ENCODE results near the gene CEP57.
"Not testable (repeated sequence)": the region's sequence is repeated elsewhere in the genome, so short reads cannot be mapped to it uniquely, and the experiment has no call there.

CEP57 gene

DNA sequence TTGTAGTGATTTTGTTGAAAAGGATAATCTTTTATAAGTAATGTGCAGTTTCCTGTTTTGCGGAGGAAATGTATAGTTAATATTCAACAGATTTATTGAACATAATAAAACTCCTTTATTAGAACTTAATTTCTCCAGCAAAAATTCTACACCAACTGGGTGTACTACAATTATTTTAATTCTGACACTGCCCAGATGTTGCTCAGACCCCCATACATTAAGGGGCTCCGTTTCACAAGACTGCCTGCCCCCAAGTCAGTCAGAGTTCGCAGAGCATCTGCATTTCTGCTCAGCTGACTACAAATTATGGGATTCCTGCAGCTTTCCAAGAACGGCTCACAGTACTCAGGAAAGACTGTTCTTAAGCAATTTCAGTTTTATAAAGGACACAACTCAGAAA lies 6.2 kb downstream of the CEP57 start:
- DNase-seq (ENCODE audit: low read depth in 3 of 3) = no peak

DNA sequence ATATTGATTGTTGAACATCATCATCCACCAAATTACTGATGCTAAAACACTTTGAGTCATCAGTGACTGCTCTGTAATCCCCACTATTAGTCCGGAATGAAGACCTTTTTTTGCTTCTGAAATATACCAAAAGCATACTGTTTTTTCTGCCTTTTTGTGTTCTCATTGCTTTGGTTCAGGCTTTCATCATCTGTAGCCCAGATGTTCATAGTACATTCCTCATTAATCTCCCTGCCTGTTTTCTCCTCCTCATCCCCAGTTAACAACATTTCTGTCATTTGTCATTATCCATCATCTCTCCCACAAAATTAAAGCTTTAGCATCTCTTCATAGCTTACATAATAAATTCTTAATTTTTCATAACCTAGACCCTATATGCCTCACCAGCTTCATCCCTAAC lies 9.2 kb downstream of the CEP57 start:
- no peak for DNase-seq (ENCODE audit: low read depth in 3 of 3)

DNA sequence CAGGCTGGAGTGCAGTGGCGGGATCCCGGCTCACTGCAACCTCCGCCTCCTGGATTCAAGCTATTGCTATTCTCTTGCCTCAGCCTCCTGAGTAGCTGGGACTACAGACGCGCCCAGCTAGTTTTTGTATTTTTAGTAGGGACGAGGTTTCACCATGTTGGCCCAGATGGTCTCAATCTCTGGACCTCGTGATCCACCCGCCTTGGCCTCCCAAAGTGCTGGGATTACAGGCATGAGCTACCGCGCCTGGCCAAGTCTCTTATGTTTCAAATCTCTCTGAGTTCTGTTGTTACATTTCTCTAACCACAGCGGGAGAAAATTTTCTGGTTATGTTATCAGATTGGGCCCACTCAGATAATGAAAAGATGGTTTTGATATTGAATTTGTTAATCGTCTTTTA lies 10.1 kb downstream of the CEP57 start:
- no peak for DNase-seq (ENCODE audit: low read depth in 3 of 3)

DNA sequence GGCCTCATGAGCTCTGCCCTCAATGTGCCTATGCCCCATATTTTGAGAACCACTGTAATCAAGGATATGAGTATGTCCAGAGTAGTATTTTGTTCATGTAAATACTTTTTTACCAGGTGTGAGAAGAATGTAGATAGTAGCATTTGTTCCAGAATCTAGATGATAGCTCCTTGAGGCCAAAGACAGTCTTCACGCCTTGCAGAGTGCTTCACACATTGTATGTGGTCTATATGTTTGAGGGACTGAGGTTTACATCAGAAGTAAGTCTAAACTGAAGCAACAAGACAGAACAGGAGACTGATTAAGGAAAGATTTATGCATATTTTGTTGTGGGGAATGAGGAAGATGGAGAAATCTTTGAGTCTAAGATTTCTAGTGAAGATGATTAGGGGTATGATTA lies 12.5 kb downstream of the CEP57 start:
- DNase-seq (ENCODE audit: low read depth in 3 of 3) = no peak

DNA sequence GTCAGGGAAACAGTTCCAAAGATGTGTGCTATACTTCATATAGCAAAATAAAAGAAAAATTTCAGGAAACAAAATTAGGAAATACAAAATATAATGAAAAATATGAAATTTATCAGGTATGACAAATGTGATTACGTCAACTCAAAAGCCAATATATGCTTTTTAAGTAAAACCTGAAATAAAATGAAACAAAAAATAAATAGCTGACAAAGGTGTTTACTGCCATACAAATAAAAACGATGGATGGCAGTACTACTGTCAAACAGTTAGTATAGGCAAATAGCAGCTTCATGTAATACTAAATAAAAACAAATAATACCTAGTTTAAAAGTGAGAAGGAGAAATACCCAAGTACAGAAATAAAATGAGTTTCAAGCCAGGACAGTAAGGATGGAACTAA lies 13.7 kb downstream of the CEP57 start:
- no peak for DNase-seq (ENCODE audit: low read depth in 3 of 3)

DNA sequence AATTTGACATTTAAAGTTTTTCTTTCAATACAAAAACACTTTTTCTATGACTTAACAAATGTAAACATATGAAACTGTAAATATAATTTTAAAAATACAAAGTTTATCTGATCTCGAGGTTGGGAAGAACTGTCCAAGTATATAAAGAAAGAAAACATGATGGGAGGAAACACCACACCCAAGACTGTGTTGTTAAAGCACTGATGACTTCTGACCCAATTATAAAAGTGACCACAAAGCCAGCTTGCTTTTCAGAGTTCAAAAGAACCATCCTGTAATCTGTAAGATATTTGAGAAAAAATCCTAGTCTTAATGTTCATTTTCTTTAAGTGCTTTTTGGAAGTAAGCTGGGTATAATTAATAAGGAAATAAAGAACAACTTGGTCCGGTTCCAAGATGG lies 15.6 kb downstream of the CEP57 start:
- no peak for DNase-seq (ENCODE audit: low read depth in 3 of 3)

DNA sequence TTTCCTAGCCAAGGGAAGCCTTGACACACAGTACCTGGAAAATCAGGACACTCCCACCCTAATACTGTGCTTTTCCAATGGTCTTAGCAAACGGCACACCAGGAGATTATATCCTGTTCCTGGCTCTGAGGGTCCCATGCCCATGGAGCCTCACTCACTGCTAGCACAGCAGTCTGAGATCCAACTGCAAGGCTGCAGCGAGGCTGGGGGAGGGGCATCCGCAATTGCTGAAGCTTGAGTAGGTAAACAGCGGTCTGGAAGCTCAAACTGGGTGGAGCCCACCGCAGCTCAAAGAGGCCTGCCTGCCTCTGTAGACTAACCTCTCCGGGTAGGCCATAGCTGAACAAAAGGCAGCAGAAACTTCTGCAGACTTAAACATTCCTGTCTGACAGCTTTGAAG lies 16.2 kb downstream of the CEP57 start:
- DNase-seq (ENCODE audit: low read depth in 3 of 3) = not testable (repeated sequence)

DNA sequence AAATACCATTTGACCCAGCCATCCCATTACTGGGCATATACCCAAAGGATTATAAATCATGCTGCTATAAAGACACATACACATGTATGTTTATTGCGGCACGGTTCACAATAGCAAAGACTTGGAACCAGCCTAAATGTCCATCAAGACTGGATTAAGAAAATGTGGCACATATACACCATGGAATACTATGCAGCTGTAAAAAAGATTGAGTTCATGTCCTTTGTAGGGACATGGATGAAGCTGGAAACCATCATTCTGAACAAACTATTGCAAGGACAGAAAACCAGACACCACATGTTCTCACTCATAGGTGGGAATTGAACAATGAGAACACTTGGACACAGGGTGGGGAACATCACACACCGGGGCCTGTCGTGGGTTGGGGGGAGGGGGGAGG lies 20.8 kb downstream of the CEP57 start:
- DNase-seq (ENCODE audit: low read depth in 3 of 3) = not testable (repeated sequence)

DNA sequence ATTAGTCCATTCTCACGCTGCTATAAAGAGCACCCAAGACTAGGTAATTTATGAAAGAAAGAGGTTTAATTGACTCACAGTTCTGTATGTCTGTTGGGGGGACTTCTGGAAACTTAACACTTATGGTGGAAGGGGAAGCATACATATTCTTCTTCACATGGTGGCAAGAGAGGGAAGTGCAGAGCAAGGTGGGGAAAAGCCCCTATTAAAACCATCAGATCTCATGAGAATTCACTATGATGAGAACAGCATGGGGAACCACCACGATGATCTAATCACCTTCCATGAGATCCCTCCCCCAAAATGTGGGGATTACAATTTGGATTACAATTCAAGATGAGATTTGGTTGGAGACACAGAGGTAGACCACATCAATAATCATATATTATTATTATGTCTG lies 25.7 kb downstream of the CEP57 start:
- DNase-seq (ENCODE audit: low read depth in 3 of 3) = no peak

DNA sequence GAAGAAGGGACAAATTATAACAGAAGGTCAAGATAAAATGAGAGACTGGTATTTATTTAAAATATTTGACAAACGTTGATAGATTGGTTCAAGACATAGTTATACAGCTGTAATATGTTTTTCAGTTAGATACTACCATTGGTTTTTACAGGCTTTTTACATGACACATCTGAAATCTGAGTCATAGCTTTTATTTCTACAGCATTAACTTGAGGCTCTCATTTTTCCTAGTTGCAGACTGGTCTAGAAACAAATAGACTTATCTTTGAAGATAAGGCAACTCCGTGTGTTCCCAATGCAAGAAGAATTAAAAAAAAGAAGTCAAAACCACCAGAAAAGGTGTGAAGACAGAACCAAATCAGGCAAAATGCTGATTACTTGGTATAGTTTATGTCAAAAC lies 31.3 kb downstream of the CEP57 start:
- no peak for DNase-seq (ENCODE audit: low read depth in 3 of 3)

DNA sequence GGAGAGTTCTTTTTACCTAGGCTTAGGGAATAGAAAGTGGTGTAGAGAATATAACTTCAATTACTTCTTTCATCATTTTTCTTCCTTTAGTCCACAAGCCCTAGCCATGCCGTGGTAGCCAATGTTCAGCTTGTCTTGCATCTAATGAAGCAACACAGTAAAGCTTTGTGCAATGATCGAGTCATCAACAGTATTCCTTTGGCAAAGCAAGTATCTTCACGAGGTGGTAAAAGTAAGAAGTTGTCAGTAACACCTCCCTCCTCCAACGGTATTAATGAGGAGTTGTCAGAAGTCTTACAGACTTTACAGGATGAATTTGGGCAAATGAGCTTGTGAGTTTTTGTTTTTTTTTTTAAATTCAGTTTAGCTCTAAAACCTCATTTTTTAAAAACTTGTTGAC lies 37.4 kb downstream of the CEP57 start:
- no peak for DNase-seq (ENCODE audit: low read depth in 3 of 3)

DNA sequence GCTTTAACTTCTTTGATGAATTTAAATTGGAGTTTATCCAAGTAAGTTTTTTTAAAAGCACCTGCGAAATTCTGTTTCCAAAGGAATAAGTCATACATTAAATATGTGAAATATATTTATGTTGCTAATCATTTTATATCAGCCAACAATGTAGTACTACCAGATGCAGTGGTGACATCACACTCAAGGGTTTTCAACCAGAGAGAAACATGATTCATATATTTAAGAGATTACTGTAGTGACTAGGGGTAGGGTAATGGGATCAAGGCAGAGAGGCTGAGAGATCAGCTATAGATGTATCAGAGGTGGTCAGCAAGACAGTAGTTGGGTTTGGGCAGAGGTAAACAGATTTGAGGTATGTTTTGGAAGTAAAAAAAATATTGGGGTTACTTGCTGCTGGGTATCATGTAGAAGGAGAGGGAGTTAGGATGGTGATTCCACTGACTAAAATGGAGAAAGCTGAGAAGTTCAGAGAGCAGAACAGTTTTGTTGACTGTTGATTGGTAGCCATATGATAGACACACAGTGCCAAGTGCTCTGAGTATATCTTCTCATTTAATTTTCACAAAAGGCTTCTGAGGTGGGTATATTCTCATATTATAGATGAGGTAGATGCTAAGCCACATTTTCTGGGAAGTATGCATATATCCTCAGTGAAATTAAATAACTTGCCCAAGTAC lies 39.4 kb downstream of the CEP57 start:
- DNase-seq (ENCODE audit: low read depth in 3 of 3) = no peak

DNA sequence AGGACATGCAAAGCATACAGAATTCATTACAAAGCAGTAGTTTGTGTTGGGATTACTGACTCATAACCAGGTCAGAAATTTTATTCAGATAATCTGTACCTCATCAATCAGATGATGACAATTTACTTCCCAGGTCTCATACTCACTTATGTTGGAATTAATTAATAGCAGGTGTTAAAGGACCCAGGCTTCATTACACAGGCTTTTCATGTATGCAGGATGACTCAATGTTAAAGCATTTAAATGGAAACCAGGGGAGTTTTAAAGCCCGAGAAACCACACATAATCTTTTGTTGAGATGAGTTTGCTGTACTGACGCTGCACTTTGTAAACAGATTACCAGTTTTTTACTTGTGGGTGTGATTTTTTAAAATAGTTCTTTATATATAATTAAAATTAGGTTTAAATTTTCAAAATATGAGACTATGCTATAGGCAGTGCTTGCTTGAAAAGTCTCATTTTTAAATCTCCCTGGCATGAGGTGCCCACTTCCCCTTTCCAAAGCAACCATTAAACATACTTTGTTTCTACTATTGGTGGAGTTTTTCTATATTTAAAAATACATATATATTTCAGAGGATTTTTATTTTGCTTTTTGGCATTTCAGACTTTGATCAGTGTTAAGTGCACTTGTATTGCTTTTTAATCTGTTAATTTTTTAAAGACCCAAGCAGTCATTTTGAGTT lies 41.0 kb downstream of the CEP57 start:
- no peak for DNase-seq (ENCODE audit: low read depth in 3 of 3)

DNA sequence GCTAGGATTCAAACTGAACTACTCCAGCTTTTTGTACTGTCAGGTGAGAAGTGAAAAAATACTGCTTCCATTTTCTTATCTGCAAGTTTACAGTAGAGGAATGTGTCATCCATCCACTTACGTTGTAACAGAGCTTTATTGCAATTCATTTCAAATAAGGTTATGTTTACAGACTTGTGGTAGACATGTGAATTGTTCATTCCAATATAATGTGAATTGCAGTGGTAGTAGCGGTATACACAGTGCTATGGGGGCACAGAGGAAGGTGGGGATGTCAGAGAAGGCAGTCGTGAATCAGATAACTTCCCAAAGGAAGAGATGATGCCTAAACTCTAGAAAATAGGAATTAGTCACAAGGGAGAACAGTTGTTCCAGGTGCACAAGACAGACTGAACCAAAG lies 42.5 kb downstream of the CEP57 start:
- no peak for DNase-seq (ENCODE audit: low read depth in 3 of 3)

DNA sequence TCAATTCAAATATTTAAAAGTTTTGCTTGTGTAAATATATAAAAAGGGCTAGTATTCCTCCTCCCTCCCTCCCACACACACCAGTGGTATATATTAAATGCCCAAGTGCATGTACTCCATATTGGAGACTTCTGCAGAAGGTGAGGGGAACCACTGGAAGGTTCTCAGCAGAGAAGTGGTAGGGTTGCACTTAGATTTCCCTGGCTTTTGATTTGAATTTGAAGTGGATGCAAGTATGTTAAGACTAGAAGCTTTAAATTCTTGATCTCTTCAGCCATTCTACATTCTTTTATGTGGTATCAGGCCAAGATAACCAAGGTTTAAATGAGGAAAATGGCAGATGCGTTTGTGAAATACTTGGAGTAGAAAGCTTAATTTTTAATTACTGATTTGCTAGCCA lies 43.1 kb downstream of the CEP57 start:
- no peak for DNase-seq (ENCODE audit: low read depth in 3 of 3)

DNA sequence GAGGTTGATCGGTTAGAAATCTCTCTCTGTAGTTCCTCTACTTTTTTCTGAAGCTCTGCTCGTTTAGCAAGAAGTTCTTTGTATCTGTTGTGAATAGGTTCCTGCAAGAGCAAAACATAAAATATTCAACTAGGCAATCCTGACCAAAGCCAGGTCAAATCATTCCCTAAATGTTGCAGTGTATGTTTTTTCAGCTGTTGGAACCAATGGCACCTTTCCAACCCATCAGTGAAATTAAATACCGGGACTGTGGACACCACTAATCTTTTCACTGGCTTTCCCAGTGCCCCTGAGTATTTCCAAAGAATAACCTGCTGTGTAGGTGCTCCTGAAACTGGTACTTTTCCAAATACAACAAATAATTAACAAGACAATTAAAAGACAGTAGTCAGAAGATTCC lies 45.1 kb downstream of the CEP57 start:
- DNase-seq (ENCODE audit: low read depth in 3 of 3) = no peak

DNA sequence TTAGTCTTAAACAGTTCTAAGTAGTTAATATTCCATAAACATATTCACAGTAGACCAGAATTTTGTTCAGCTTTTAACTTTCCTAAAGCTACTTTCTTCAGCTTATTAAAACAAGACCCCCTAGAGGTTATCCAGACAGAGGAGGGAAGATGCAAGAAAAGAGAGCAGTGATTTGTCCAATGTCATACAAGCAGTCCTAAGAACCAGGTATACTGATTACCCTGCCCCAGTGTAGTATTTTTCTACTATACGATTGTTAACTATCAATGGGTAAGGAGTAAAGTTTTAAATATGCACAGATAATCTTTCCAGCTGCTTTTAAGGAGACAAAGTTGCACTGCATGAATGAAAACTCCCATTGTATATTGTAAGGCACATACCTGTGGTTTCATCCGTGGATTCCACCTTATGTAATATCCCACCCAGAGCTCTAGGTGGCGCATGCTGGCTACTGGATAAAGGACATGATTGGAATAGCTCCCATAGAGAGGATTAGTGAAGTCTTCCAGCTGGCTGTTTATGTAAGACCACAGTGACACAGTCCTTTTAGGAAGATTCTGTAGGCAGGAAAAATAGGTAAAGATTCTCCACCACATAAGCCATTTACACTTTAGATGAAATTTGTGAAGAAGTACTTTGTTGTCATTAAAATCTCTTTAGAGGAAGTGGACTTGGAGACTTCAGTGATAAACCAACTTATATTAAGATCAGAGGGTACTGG lies 45.6 kb downstream of the CEP57 start:
- peak; percentile 24 to 44 (median 32) for DNase-seq (ENCODE audit: low read depth in 3 of 3)

DNA sequence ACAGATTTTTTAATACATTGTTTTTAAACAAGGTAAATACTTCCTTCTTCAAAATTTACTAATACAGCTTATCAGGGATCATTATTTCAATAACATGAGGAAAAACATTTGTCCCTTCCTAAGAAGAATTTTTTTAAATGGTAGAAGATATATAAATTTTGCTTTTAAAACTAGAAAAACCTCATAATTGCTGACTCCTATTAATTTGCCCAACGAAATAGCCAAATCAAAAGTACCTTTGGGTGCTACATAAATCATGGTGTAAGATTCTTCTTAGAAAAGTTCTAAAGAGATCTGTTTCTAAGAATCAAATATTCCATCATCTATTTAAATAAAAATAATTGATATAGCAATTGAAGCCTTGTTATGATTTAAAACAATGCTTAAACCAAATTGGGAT lies 54.9 kb downstream of the CEP57 start:
- no peak for DNase-seq (ENCODE audit: low read depth in 3 of 3)

DNA sequence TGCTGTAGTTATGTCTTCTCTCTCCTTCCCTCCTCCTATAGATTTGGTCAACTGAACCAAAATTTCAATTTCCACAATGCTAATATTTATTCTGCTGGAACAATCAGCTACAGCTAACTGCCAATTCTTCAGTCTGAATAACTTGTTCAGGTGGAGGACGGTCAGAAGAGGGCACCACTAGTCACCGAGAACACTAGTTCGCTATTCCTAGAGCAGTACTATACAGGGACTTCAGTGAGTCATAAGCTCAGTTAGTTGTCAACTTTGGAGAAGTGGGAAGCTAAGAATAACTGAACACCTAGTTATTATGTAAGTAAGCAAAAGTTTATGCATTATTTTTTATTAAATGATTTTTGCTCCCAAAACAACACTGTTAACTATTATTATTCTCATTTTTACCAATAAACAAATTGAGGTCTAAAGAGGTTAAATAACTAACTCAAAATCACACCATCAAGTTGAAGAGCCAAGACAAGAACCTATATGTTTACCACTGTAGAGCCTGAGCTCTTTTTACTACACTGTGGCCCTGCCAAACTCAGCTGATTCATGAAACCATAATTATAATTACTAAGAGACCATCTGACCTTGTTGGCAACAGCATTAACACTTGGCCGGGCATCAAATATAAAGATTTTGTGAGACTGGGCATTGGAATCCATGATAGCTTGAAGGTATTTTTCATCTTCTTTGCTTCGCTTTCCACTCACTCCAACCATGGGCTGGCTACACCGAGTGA lies 59.0 kb downstream of the CEP57 start:
- DNase-seq (ENCODE audit: low read depth in 3 of 3) = peak in 2 of 3 experiments; percentile 5 to 14

DNA sequence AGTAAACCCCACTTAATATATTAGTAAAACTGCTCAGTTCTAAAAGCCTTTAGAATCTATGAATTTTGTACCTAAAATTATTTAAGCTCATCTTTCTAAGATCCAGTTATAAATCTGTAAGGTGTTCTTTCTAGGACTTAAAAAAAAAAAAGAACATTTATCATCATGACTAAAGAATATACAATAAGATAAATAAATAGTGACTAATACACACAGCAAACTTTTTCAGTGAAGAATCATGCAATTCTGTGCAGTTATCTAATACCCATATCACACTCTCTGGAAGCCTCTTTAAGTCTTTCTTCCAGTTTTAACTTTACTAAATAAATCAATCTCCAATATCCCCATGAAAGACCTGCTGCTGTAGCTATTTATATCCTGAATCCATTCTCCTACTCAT lies 59.8 kb downstream of the CEP57 start:
- no peak for DNase-seq (ENCODE audit: low read depth in 3 of 3)

DNA sequence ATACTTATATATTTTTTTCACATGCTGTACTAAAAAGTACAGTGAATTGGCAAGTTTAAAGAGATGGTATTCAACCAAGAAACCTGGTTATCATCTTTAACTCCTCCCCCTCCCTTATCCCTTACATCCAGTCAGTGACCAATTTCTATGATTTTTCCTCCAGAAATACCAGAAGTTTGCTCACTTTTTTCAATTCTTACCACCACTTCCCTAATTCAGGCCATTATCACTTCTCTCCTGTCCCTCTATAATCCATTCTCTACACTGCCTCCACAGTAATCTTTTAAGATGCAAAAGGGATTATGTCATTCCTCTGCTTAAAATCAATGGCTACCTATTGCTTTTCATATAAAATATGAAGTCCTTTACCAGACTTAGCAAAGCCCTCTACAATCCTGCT lies 62.8 kb downstream of the CEP57 start:
- no peak for DNase-seq (ENCODE audit: low read depth in 3 of 3)

DNA sequence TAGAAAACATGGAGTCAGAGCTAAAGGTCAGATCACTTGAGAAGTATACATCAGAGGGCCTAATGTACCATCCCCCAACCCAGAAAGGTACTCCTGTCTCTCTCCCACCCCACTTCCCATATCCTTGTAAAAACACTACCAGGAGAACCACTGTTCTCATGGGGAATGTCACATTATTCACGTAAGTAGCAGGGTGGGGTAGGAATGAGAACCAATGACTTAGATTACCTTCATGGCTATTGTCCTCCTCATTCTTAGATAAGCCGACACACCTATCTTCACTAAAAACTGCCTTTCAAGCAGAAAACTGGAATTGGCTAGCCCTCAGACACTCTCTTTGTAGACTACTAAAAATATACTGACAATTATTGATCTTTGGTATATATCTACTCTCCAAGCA lies 63.6 kb downstream of the CEP57 start:
- no peak for DNase-seq (ENCODE audit: low read depth in 3 of 3)

All from stimulated activated CD4-positive, alpha-beta T cell treated with anti-CD3 and anti-CD28 coated beads, TNF-alpha, amount 100 ng/mL, for 24 hours (primary cell).